Neural cell (in vitro differentiated cells): ENCODE measurements around the gene RARS1.

ENCODE experiments used
- POLR2AphosphoS5 ChIP-seq: IDR thresholded peaks from 2 replicates; pipeline ENCODE4 v1.6.1; 2012
- RAD21 ChIP-seq: fragments of 450-650 bp; conservative IDR thresholded peaks from 2 replicates; pipeline ENCODE4 v1.6.1; 2014; ENCODE audit warnings: antibody characterized with exemption, mild to moderate bottlenecking, moderate library complexity
- TF ChIP-seq, protein P1 (sequence below): fragments of 450-650 bp; IDR thresholded peaks from 2 replicates; pipeline ENCODE4 v1.5.1; 2014; ENCODE audit warnings: antibody characterized with exemption, mild to moderate bottlenecking, moderate library complexity; ENCODE audit not compliant: poor library complexity, severe bottlenecking
- TF ChIP-seq, protein P2 (sequence below): IDR thresholded peaks from 2 replicates; pipeline ENCODE4 v1.6.1; 2012; ENCODE audit warnings: borderline replicate concordance

- TF ChIP-seq, protein P1, sequence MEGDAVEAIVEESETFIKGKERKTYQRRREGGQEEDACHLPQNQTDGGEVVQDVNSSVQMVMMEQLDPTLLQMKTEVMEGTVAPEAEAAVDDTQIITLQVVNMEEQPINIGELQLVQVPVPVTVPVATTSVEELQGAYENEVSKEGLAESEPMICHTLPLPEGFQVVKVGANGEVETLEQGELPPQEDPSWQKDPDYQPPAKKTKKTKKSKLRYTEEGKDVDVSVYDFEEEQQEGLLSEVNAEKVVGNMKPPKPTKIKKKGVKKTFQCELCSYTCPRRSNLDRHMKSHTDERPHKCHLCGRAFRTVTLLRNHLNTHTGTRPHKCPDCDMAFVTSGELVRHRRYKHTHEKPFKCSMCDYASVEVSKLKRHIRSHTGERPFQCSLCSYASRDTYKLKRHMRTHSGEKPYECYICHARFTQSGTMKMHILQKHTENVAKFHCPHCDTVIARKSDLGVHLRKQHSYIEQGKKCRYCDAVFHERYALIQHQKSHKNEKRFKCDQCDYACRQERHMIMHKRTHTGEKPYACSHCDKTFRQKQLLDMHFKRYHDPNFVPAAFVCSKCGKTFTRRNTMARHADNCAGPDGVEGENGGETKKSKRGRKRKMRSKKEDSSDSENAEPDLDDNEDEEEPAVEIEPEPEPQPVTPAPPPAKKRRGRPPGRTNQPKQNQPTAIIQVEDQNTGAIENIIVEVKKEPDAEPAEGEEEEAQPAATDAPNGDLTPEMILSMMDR: no peak
- no peak for TF ChIP-seq POLR2AphosphoS5
- TF ChIP-seq RAD21: no peak
- TF ChIP-seq, protein P2, sequence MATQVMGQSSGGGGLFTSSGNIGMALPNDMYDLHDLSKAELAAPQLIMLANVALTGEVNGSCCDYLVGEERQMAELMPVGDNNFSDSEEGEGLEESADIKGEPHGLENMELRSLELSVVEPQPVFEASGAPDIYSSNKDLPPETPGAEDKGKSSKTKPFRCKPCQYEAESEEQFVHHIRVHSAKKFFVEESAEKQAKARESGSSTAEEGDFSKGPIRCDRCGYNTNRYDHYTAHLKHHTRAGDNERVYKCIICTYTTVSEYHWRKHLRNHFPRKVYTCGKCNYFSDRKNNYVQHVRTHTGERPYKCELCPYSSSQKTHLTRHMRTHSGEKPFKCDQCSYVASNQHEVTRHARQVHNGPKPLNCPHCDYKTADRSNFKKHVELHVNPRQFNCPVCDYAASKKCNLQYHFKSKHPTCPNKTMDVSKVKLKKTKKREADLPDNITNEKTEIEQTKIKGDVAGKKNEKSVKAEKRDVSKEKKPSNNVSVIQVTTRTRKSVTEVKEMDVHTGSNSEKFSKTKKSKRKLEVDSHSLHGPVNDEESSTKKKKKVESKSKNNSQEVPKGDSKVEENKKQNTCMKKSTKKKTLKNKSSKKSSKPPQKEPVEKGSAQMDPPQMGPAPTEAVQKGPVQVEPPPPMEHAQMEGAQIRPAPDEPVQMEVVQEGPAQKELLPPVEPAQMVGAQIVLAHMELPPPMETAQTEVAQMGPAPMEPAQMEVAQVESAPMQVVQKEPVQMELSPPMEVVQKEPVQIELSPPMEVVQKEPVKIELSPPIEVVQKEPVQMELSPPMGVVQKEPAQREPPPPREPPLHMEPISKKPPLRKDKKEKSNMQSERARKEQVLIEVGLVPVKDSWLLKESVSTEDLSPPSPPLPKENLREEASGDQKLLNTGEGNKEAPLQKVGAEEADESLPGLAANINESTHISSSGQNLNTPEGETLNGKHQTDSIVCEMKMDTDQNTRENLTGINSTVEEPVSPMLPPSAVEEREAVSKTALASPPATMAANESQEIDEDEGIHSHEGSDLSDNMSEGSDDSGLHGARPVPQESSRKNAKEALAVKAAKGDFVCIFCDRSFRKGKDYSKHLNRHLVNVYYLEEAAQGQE: no peak
Measured at GRCh38 chr5:168550656-168551055, 64.4 kb downstream of the RARS1 start.
